Stimulated activated CD4-positive, alpha-beta T cell treated with anti-CD3 and anti-CD28 coated beads, Interleukin-2, amount 100 ng/mL, for 4 hours (primary cell): ENCODE measurements around the gene NAT16.
A peak's percentile ranks its signal among the peaks of the same experiment; 100 is the strongest.

Experiments used
- DNase-seq: peaks from one replicate; pipeline ENCODE4 v3.0.0-alpha.2; 2020; ENCODE audit warnings: low read depth

Gene NAT16

GRCh38 chr7:101170617-101171441, 9.3 kb downstream of the NAT16 start:
- no peak for DNase-seq

DNA sequence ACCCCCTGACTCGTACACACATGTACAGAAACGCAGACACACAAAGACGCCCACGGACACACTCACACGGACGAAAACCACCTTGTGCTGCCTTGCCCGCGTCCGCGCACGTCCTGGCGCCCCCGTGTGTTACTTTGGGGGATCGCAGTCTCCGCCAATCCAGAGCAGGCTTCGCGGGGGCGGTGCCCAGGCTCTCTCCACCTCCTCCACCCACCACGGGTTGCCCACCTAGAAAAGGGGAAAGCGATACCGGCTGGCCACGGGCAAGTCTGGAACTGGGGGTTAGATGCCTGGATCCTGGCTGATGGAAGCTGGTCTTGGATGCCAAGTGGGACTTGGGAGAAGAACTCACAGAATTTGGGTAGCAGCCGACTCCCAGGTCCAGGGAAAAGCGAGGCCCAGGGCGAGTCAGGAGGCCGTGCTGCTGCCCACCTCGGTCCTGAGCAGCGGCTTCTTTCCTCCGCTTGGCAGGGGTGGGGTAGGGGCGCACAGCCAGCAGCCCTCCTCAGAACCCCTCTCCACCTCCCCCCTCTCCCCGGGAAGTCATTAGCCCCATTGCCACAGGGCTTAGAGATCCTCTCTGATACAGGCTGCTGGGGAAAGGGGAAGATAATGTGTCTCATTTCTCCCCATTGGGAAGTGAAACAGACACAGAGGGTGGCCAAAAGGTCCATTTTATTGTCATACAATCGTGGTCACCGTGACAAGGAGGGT, 10.1 kb downstream of the NAT16 start:
- DNase-seq = peak; percentile 77

GRCh38 chr7:101169110-101169837, 10.8 kb downstream of the NAT16 start:
- DNase-seq = no peak

DNA sequence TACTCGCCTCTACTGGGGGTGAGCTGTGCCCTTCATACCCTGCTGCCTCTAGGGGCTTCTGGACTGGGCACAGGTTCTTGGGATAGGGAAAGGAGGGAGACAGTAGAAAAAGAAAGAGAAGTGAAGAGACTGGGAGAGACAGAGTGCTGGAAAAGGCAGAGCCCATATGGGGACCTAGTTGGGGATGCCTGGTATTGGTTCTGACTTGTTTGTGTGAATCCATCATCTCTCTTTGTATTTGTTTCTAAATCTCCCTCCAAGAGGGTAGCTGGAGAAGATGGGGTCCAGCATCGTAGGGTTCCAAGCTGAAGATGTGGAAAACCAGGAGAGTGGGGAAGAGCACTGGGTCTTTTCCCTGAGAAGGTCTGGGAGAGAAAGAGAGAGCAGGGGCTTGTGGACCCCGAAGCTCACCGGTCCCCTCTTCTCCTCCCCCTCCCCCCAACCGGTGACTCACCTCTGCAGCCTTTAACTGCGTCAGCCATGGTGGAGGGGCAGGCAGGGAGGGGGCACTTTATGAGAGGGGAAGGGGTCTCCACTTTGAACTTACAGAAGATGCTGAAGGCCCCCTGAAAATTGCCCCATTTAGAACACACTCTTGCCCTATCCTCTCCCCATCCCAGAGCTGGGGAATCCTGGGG, 11.6 kb downstream of the NAT16 start:
- no peak for DNase-seq

DNA sequence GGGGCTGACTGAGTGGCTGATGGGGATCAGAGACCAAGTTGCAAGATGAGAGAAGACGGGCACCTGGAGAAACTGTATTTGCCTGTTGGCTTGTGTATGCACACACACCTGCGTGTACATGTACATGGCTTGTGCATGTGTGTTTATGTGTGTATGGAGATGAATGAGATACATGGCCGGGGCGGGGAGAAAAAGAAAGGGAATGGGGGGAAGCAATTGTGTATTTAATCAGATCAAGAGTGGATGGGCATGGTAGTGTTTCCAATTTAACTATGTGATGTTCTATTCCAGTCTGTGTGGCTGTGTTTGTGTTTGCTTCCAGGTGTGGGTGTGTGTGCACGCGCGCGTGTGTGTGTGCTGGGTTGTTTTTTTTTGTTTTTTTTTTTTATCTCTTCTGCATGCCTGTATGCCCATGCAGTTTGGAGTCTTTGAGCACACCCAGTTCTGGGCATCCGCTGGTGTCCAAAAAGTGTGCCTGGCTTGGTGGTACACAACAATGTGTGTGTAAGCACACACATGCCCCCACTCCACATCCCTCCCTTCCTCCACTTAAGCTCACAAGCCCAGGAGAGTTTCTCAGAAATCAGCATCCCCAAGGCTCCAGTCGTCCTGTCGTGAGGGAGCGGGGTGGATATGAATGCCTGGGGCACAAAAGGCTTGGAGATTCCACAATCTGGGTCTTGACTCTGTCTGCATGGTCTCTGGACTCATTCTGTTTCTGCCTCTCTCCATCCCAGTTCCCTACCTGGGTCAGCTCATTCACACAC, 12.3 kb downstream of the NAT16 start:
- DNase-seq = no peak

GRCh38 chr7:101166909-101167644, 13.0 kb downstream of the NAT16 start:
- no peak for DNase-seq

DNA sequence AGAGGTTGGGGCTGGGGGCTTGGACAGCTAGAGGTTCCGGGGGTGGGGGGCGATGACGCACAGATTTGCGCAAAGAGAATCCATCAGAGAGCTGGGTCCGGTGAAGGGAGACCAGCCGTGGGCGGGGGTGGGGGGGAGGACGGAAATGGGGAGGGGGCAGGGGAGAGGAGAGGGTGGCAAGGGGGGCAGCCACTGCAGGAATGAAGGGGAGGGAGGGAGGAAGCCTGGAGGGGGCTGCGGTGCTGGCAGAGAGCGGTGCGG, 13.5 kb downstream of the NAT16 start:
- no peak for DNase-seq

- DNase-seq = no peak
Observed at GRCh38 chr7:101165958-101166647, 14.0 kb downstream of the NAT16 start.

DNA sequence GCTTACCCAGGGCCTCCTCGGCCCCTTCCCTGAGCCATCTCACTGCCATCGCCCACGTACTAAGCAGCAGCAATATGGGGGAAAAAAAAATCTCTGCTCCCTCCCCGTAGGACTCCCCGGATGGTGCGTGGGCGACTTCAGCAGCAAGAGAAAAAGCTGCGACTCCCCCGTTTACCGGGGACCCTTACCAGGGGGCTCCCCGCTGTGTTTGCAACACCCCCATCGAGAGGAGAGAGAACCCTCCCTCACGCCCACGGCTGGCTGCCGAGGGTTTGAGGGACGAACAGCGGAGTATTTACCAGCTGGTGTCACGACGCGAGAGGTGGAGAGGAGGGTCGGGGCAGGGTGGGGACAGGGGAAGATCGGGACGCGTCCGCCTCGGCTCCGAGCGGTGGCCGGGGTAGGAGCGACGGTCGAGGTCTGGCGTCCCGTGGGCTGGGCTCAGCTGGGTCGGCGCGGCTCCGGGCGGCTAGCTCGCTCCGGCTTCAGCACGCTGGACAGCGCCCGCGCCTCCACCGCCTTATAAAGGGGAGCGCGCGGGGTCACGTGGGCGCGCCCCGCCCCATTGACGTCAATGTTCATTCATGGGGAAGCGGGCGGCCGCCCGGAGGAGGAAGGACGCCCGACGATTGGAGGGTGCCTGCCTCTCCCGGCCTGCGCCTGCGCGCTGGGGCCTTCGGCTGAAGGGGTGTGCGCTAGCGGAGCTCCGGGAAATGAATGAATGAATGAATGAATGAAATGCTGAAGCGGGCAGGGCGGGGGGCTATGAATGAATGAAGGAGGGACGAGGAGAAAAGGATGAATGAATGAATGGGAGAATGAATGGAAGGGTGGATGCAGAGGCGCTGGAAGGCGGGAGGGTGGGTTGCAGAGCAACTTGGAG, 14.8 kb downstream of the NAT16 start, which contains the start of gene VGF:
VGF (minus strand) TSS at position 495 of the 883 bp plus-strand sequence. CDS start 726 bp downstream, outside the sequence.
- peak; percentile 87 for DNase-seq

DNA sequence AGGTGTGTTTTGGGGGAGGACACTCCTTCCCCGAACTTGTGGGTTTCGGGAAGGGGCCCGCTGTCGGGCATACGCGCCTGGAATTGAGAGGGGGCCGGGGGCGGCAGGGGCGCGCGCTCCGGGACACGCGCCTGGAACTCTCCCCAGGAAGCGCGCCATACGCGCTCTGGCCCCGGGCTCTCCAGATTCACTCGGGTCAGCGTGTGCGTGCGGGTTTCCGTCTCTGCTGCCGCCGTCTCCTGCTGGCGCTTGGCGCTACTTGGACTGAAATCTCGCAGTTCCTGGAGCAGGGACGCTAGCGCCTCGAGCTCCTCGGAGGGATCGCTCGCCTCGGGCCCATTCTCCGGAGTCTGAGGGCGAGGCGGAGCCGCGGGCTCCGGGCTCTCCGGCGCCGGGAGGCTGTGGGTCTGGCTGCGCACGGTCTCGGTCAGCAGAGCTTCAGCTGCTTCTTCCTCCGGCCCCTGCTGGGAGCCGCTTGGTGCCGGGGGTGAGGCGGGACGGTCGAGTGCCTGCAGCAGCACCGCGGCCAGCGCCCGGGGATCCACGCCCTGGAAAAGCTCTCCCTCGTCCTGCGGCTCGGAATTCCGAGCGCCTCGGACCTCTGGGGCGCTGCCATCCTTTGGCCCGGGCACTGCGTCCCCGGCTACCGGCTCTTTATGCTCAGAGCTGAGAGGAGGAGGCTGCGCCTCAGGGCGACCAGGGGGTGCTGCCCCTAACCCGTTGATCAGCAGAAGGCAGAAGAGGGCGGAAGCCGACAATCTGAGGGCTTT, 15.8 kb downstream of the NAT16 start:
- no peak for DNase-seq

DNA sequence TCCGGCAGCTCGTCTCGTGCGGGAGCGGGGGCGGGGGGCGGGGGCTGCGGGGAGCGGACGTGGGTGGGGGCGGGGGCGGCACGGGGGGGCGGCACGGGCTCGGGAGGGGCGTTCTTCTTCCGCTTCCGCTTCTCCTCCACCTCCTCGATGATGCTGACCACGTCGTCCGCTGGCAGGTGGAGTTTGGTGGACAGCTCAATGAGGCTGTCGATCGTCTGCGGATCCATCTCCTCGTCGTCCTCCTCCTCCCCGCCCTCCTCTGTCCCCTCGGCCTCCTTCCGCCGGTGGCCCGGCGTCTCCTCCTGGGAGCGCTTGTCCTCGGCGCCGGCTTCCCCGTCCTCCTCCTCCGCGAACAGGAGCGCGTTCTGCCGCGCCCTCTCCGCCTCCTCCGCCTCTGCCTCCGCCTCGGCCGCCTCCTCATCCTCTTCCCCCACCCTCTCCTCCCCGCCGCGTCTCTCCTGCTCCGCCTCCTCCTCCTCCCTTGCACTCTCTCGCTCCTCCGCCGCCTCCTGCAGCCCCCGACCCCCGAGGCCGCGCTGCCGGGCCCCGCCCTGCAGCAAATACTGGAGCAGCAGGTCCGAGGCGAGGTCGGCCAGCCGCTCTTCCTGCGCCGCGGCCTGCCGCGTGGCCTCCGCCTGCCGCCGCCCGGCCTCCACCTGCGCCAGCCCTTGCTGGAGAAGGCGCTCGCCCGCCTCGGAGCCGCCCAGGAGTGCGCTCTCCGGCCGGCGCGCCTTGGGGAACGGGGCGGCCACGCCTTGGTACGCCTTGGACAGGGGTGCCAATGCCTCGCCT, 16.6 kb downstream of the NAT16 start:
- peak; percentile 48 for DNase-seq

DNA sequence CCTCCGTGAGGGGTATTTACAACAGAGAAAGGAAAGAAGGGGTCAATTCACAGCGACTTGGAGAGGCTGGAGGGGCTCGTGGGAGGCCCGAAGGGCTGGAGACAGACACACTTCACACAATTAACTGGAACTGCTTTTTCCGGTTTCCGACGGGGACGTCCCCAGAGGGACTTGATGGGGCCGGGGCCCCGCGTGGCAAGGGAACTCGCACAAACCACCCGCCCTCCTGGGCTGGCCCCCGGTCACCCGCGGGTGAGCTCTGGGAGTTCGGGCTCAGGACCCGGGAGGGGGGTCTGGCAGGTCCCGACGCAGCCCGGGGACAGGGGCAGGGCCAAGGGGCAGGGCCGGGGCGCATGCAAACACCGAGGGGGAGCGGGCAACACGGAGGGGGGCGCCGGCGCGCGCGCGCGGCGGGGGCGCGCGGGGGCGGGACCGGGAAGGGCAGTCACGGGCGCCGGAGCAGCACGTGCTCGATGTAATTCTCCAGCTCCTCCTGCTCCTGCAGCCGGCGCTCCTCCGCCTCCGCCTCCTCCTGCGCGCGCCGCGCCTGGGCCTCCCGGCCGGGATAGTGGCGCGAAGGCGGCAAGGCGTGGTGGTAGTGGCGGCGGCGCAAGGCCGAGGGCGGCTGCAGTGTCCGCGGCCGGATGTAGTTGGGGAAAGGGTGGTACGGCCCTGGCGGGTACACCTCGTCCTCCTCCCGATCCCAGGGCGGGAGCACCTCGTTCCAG, 17.4 kb downstream of the NAT16 start:
- DNase-seq = no peak

- DNase-seq = no peak
Observed at GRCh38 chr7:101161692-101162471, 18.2 kb downstream of the NAT16 start.

DNA sequence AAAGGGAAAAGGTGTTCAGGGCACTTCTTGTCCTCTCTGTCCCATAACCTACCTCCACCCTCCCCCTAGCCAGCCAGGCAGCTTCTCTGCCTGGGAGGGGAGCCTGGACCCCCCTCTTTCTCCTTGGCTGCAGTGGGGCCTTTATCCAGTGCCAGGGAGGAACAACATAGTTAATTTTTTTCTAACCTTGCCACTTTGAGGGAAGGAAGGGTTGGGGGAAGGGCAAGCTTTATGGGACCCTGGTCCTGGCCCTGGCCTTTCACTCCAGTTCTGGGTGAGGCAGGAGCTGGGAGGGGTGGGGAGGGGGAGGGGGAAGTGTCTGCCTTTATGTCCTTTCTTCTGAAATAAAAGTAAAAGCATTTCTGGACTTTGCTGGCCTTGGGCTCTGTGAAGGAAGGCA, 19.2 kb downstream of the NAT16 start:
- DNase-seq = no peak

DNA sequence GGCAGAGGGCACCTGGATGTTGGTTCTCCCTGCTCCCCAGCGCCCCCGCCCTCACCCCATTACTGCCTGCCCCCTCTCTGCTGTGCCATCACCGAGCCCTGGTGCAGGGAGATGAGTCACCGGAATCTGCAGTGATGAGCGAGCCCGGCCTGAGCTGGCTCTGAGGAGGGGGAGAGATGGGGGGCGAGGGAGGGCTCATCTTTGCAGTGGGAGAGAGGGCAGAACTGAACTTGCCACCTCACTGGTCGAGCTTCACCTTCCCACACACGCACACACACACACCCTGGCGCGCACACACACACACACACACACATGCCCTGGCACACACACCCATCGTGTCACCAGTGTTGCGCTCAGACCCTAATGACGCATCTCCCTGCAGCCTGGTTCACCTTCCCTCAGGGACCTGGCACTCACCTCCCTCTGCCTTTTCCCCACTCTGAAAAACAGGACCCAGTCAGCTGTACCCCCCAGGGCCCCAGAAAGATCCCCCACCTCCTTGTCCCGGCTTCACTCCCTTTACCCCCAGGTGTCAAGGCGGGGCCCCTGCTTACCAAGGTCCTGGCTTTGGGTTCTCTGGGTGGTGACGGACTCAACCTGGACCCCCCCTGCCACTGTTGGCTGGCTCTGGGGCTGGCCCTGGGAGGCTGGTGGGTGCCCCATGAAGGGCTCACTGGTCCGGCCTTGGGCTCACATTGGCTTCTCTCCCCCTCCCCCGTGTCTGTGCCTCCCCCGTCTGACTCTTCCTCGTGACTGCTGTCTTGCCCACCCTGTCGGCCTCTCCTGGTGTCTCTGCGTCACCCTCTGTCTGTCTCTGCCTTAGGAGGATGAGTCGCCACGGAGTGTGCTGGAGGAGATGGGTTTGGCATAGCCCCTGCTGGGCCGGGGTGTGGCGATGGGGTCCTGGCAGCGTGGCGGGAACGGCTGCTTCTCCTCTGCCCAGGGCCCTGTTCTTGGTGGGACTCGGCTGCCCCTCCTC, 20.1 kb downstream of the NAT16 start:
- DNase-seq = no peak
